Heart left ventricle (tissue), 16 donors: Measurements from ENCODE around the gene EML1. TPM values are rescaled to one million over a fixed set of nuclear protein-coding genes. Genes with fewer than 3 reads are reported as not detected.

Experiments used
- ATAC-seq, 4 donors: fragments of 200-7000 bp; cut with Tn5 transposase; one replicate each; pipeline ENCODE4 v1.9.1; 2020 to 2022; ENCODE audit warnings: moderate library complexity in 4 of 4, mild to moderate bottlenecking in 3 of 4, moderate number of reproducible peaks in 1 of 4
- DNase-seq, 5 donors: peaks; one replicate each; pipeline ENCODE4 v3.0.0-alpha.2; 2020
- H3K27ac ChIP-seq, 12 donors: fragments of 200-600 bp; sonication (generic) in 4 of 12; one replicate each; pipeline versions ENCODE4 v1.5.0 to v1.8.0; 2016 to 2022; ENCODE audit warnings: mild to moderate bottlenecking in 2 of 12
- H3K27me3 ChIP-seq, 9 donors: fragments of 200-600 bp; sonication (generic) in 2 of 9; one replicate each; pipeline versions ENCODE4 v1.5.1 to v1.8.0; 2016 to 2022; ENCODE audit warnings: mild to moderate bottlenecking in 3 of 9
- H3K36me3 ChIP-seq, 9 donors: fragments of 200-600 bp; sonication (generic) in 2 of 9; one replicate each; pipeline versions ENCODE4 v1.5.0 to v1.8.0; 2018 to 2022; ENCODE audit warnings: mild to moderate bottlenecking in 2 of 9
- H3K4me1 ChIP-seq, 12 donors: fragments of 200-600 bp; sonication (generic) in 4 of 12; one replicate each; pipeline versions ENCODE4 v1.5.0 to v1.8.0; 2016 to 2022; ENCODE audit warnings: mild to moderate bottlenecking in 3 of 12
- H3K4me3 ChIP-seq, 12 donors: fragments of 200-600 bp; sonication (generic) in 4 of 12; one replicate each; pipeline versions ENCODE4 v1.5.0 to v1.8.0; 2017 to 2022; ENCODE audit warnings: mild to moderate bottlenecking in 9 of 12, moderate library complexity in 4 of 12
- H3K9me3 ChIP-seq, 12 donors: fragments of 200-600 bp; sonication (generic) in 4 of 12; one replicate each; pipeline versions ENCODE4 v1.5.0 to v1.8.0; 2016 to 2022; ENCODE audit warnings: mild to moderate bottlenecking in 1 of 12
- CTCF ChIP-seq, 12 donors: fragments of 200-600 bp; sonication (generic) in 4 of 12; IDR thresholded peaks; one replicate each; pipeline versions ENCODE4 v1.5.0 to v1.8.0; 2018 to 2022; ENCODE audit warnings: antibody characterized with exemption in 12 of 12, mild to moderate bottlenecking in 5 of 12
- POLR2A ChIP-seq, 2 donors: fragments of 450-650 bp; IDR thresholded peaks; one replicate each; pipeline ENCODE4 v1.6.1; 2017; ENCODE audit warnings: antibody characterized with exemption in 2 of 2, mild to moderate bottlenecking in 2 of 2, moderate library complexity in 2 of 2
- WGBS, 4 donors: extraction: QIAGEN DNeasy Blood & Tissue Kit in 2 of 4; methylation state at CpG; one replicate each; pipeline versions ENCODE4 v1.1.5 to v1.1.7; 2013 to 2018; 5-methylcytosine and 5-hydroxymethylcytosine counted together
- intact Hi-C, 10 donors: fragments of 100-400 bp; cut with DNase I; formaldehyde crosslinking; loops; one replicate each; pipeline versions ENCODE4 v1.11.1 to v1.14.2; 2022
- polyA plus RNA-seq, 2 donors: library from polyadenylated mRNA; stranded (reverse); fragments of 200-250 nt; gene quantifications; one replicate each; pipeline ENCODE4 v1.2.3, GENCODE V29; 2013
- total RNA-seq, 9 donors: library from RNA; depleted of rRNA in 2 of 9; stranded (reverse); fragments of >200 nt in 2 of 9; fragmentation: NEBNext Ultra II Directional in 3 of 9; extraction: Animal tissue kit (Norgen Biotek cat#: 25700) in 3 of 9; gene quantifications; one replicate each; pipeline versions ENCODE4 v1.1.0 to v1.2.4, GENCODE V29; 2016 to 2023
- donor health status: ischemic (EF 13 %, LVEDD 7.1; RV severe dilation, severe dysfunction).
- donor health status: healthy with polysubstance abuse.
- donor health status: DM: no; HTN: yes; CAD: no.
- donor health status: DM: no; HTN: no; CAD: no.
- donor health status: ischemic (EF 25% LVEDD 6.9; RV normal size, moderate dysfunction).
- donor health status: ischemic (EF 25% LVEDD 5.7; RV mildly dilated, moderate dysfunction).
- donor health status: healthy.
- donor health status: DM: yes; HTN: yes; CAD: no.
- donor health status: ischemic (EF 35%, LVEDD 5.7; RV mildly dilated, moderate dysfunction).
- donor health status: nonischemic (EF 11% LVEDD 7.7; RV severe dilation, severe dysfunction).
- donor health status: DM: yes; HTN: yes; CAD: no.
- donor health status: PGD.
- donor health status: ischemic (EF 29% LVEDD 5.4; RV normal size, mild dysfunction).
- donor health status: nonischemic (EF 23%, LVEDD 6.1; RV moderate dilation, normal function).

EML1 gene
- total and polyA plus RNA-seq, 11 donors = 7.4 to 49.7 (median 39.3) TPM

GRCh38 chr14:99968191-99968920 lies 175.1 kb downstream of the EML1 start:
- Histone ChIP-seq H3K27me3 (peaks cover 0 to 11% (median 0%) of the 10 kb centered on the region in 9 donors), H3K4me3 (no peak overlapping the region), H3K4me1 (peaks cover 0 to 14% (median 4%) of the 10 kb centered on the region in 12 donors), H3K27ac (peak overlapping the region in 1 of 12 donors; percentile 45), H3K9me3 (no peaks in the 10 kb centered on the region), H3K36me3 (no peaks in the 10 kb centered on the region)
- WGBS, 4 donors = 82 to 91% (median 83%) methylated on average over 11 of the region's 11 CpGs
- TF ChIP-seq CTCF (IDR thresholded peaks at IDR 0.05) (no peak), POLR2A (IDR thresholded peaks at IDR 0.05) (no peak)
- DNase-seq = no peak
- no peak for ATAC-seq
- intact Hi-C loops = no loop called here

GRCh38 chr14:99968941-99969340 lies 175.7 kb downstream of the EML1 start:
- DNase-seq (peak in 1 of 5 donors; percentile 25), ATAC-seq (no peak)
- Histone ChIP-seq H3K4me3 (no peak overlapping the region), H3K4me1 (peaks cover 0 to 14% (median 4%) of the 10 kb centered on the region in 12 donors), H3K27ac (peak overlapping the region in 1 of 12 donors; percentile 45), H3K36me3 (no peaks in the 10 kb centered on the region), H3K9me3 (no peaks in the 10 kb centered on the region), H3K27me3 (peaks cover 0 to 11% (median 0%) of the 10 kb centered on the region in 9 donors)
- 81 to 86% (median 84%) methylated on average over 5 of the region's 5 CpGs for WGBS, 4 donors
- intact Hi-C loops = no loop called here
- TF ChIP-seq POLR2A (IDR thresholded peaks at IDR 0.05) (no peak), CTCF (IDR thresholded peaks at IDR 0.05) (no peak)

- no peak for ATAC-seq
These were observed 176.6 kb downstream of the EML1 start for GRCh38 chr14:99969673-99970322.

More at GRCh38 chr14:99969673-99970322, 176.6 kb downstream of the EML1 start:
- 83 to 91% (median 87%) methylated on average over 6 of the region's 6 CpGs for WGBS, 4 donors
- intact Hi-C loops = no loop called here
- Histone ChIP-seq H3K4me1 (peaks cover 0 to 14% (median 4%) of the 10 kb centered on the region in 12 donors), H3K36me3 (no peaks in the 10 kb centered on the region), H3K27me3 (peaks cover 0 to 11% (median 0%) of the 10 kb centered on the region in 9 donors), H3K9me3 (peaks cover 0 to 7% (median 2%) of the 10 kb centered on the region in 12 donors), H3K27ac (no peak overlapping the region), H3K4me3 (no peak overlapping the region)
- TF ChIP-seq CTCF (IDR thresholded peaks at IDR 0.05) = no peak
- TF ChIP-seq POLR2A (IDR thresholded peaks at IDR 0.05) = no peak
- DNase-seq = no peak
